Stimulated activated CD8-positive, alpha-beta memory T cell treated with anti-CD3 and anti-CD28 coated beads, Interleukin-12 subunit alpha, Interleukin-12 subunit beta, amount 100 ng/mL, for 1 hour (primary cell): ENCODE data around the gene BDKRB2.

Experiments used
- DNase-seq: peaks from one replicate; pipeline ENCODE4 v3.0.0-alpha.2; 2020; ENCODE audit warnings: low read depth

BDKRB2 gene

DNA sequence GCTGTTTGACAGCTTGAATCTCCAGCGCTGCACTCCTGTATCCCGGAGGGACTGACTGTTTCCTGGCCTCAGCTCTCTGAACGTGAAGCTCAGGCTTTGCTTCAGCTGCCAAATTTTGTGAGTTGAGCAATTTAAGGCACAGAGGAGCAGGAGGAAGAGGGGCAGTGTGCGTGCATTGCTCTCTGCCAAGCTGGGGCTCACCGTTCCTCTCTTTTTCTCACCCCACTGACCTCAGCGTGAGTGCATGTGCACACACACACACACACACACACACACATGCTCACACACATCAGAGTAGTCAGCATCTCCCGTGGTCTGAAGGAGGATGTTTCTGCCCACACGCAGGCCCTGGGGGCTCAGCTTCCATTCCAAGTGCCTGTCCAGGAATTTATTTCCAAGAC lies 27.8 kb upstream of the BDKRB2 start:
- no peak for DNase-seq

DNA sequence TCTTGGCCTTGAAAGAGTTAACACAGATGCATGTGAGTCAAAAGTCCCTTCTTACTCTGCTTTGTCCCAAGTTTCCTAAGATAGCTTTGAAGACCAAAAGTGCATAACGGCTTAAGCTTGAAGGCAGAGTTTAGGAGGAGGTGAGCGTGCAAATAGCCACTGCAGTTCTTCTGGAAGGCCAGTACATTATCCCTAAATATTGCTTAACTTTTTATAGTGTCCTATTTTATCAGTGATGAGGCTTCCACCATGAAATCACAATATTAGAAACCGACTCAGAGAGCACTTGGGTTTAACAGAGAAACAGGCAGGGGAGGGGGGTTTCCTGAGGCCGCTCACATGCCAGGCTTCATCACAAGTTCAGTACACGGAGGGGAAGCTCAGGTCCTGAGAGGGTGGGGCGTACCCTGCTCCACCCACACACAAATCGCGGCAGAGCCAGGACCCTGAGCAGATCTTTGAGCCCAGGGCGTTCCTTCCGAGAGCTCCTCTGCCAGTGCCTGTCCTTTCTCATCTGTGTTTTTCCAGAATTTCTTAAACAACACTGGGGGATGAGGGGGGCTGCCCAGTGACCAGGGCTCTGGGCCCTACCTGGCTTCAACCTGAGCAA lies 26.8 kb upstream of the BDKRB2 start:
- no peak for DNase-seq

DNA sequence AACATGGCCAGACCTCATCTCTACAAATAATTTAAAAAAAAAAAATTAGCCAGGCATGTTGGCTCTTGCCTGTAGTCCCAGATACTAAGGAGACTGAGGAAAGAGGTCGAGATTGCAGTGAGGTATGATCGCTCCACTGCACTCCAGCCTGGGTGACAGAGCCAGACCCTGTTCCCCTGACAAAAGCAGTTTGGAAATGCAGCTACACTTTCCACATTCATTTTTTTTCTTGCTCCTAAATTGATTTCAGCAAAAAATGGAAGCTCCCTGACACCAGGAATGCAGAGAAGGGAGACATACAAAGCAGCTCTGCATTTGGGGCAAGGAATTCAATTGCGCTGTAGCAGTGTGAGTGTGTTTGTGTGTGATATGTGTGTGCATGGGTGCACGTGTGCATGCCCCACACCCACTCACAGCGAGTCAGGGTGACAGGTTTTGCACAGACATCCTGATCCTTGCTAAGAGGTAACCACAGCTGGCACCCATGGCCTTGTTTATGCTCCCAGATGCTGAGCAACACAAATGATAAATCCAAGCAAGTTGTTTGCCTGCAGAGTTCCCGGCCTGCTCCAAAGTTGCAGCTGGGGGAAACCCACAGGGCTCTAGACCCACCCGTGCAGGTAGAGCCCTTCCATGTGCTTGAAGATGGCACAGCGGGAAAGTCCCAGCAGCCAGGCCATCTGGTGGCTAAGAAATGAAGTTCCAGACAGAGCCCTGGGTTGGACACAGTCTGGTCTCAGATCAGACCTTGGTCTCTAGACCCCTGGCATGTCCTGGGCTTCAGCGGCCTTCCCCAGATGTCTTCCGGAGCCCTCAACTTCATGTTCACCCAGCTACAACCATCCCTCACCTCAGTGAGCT lies 25.9 kb upstream of the BDKRB2 start:
- no peak for DNase-seq

DNA sequence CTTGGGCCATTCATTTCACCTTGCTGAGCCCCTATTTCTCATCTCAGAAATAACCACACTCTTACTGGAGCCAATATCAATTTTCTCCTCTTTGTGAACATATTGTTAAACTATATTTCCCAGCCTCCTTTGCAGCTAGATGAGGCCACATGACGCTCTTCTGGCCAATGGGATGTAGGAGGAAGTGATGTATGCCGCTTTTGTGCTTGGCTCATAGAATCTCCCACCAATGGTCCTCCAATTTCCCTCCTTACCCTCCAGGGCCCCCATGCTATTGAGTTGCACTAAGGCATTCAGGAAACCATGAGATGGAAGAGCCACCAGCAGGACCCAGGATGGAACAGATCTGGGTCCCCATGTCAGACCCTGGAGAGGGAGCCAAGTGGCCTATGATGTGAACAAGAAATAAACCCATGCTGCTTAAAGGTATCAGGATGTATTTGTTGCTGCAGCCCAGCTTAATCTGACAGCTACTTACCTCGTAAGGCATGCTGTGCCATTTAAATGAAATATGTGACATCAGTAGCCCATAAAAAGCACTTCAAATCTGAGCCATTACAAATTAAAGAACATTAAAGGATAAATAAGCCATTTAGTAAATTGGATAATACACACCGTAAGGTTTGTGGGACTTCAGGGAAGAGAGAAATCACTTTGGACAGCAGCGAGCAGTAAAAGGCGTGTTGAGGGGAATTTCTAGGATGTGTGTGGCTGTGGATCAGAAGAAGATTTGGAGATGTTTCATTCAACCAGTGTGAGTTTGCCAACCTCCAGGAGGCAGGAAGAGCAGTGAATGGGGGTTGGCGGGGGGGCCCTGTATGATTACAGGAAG lies 24.4 kb upstream of the BDKRB2 start:
- DNase-seq, result no peak

DNA sequence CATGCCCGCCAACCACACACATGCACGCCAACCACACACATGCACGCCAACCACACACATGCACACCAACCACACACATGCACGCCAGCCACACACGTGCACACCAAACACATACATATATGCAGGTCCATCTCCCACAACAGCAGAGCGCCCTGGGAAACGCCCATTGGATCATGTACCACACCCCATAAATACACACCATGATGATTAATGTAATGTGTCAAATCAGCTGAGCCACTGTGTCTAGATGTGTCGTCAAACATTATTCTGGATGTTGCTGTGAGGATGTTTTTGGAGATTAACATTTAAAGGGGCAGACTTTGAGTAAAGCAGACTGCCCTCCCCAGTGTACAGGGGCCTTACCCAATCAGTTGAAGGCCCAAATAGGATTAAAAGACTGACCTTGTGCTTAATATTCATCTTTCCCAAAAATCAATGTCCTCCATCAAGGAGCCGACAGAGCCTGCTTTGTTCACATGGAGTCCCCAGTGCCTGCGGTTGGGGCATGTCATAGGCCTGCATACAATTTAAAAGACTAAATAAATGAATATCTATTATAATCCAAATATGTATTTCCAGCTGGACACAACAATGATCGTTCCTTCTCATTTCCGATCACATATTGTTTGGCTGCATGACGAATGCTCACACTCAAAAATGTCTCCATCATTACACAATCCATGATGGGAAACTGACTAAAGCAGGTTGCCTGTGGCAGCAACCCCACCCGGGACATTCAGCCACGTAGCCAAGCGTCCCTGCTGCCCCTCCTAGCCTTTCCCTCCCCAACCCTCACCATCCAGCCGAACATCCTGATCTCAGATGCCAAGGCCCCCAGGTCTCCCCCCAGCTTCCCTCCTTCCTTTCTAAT lies 23.2 kb upstream of the BDKRB2 start:
- no peak for DNase-seq

DNA sequence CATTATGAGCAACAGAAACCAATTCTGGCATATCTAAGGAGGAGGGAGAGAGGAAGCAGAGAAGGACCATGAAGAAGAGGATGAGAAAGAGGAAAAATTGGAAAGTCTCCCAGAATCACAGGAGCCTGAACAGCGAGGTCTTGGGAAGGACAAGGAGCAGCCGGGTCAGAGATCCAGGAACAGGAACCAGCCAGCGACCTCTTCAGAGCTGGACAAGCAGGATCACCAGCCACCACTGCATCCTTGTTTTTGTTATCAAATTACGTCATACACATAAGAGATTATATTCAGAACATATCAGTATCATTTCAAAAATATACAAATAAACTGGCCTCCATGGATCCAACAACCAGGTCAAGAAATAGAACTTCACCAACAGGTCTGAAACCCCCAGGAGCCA lies 22.1 kb upstream of the BDKRB2 start:
- DNase-seq, result no peak

DNA sequence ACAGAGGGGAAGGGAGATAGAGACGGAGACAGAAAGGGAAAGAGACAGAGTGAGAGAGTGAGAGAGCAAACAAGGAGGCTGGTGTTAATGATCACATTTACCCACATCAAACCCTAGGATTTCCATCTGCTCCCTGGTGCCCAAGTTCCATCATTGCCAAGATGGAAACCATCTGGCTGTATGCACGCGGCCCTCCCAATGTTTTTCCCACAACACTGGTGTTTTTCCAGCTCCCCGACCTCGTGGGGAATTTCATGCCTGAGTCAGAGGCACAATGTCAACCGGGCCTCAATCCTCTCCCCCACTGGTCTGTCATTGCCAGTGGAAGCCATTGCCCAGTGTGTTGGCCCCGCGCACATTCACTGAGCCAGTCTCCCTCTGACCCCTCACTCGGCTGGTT lies 19.9 kb upstream of the BDKRB2 start:
- no peak for DNase-seq

DNA sequence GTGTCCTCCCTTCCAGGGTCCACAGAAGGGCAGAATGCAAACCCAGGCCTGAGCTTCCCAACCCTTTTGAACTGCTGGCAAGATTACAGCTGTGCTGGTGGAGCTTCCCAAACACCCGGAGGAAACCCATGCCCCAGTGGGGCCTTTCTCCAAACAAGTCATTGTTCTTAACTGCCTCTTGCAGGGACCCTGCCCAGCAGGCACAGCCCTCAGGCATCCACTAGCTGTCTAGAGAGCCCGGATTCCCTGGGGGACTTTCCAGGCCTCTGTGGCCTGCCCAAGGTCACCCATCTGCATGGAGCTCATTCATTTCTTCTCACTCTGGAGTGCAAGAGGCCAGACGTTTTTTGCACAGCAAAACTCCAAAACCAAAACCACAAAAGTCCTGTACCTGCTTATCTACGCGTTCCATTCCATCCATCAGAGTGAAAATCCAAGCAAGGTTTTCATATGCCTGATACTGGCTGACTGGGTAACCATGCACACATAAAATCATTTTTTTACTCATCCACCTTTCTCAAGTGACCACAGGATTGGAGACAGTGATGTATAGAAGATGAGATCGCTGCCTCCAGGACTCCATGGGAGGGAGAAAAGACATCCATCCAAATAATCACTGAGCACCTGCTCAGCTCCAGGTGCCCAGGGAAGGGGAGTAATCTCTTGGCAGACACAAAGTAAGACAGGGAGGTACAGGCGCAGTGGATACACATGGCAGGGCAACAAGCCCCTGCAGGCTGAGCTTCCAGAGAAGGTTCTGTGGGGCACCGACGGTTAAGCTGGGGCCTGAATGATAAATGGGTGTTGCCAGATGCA lies 17.2 kb upstream of the BDKRB2 start:
- no peak for DNase-seq

DNA sequence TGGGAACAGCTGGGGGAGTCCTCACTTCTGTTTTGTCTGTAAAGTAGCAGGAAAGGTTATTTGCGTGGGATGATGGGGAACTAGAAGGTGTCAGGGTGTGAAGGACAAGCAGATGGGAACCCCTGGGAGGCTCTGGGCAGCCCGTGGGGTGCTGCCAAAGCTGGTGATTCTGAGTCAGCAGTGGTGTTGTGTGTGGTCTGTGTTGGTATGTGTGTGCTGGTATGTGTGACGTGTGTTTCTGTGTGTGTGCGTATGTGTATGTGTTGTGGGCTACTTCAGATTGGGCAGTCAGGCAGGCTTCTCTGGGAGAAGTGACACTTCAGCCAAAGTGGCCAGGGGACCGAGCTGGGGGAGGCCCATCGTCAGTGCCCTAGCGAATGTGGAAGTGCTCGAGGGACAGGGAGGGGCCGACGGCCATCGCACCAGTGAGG lies 15.3 kb upstream of the BDKRB2 start:
- no peak for DNase-seq

DNA sequence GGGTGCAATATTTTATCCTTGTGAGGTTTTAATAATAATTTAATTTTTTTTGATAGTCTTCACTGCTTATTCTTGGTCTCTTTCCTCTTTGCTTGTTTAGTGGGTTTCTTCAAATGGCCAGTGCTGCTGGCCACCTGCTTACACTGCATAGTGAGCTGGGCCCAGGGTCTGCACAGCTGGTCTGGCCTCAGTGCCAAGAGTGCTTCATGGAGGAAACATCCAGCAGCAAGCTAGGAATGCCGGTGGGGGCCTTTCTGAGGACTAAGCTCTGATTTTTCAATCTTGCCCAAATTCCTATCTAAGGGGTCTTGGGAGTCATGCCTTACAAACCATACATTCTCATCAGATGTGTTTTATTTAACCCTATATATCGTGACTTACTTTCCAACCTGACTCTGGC lies 13.3 kb upstream of the BDKRB2 start:
- no peak for DNase-seq

DNA sequence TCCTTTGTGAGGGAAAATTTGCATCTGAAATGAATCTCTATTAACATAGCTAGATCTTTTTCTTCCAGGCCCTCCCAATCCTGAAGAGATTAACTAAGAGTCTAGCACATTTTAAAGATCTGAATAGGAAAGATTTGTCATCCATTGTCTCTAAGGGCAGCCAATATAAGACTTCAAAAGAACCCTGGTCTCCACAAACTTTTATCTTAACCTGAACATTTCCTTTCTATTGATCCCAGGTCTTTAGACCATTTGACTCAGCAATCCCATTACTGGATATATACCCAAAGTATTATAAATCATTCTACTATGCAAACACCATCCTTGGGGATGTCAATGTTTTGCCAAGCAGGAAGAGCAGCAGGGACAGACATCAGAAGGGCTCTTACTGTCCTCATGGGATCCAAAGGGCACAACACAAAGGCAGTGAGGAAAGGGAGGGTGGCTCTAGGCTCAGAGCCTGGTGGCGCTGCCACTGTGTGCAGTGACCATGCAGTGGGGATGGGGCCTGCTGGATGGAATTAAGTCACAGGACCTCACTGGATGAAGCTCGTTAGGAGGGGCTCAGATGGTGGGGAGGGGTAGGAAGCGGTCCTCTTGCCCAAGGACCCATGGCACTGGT lies 12.7 kb upstream of the BDKRB2 start:
- no peak for DNase-seq

DNA sequence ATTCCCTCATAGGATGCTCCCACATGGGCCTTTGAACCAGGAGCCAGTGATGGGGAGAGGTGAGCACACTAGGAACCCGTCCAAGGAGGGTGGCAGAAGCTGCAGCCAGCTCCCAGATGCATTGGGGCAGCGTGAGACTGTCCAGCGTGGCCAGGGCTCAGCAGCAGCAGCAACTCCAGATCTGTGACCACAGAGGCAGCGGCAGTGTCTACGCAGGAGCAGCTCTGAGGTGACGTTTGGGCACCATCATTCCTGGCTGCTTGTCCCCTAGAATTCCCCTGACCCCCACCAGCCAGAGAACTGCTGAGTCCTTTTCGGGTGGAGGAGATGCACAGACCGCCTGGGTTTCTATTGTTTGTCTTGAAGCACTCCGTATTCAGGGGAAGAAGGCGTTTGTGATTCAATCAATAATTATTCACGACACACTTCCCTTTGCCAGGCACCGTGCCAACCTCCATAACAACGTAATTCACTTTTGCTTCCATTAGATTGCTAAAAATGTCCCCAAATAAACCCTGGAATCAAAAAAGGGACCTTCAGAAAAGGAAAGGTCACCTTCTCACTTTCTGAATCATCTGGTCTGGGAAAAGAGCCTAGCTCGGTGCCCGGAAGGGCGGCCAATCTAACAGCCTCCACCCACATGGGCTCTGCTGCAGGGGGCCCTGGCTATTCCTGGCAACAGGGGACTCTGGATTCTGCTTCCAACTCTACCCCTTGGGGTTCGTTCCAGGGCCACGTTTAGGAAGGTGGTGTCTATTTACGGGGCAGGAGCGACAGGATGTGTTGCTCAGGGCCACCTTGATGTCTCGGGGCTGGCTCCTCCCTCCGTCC lies 11.4 kb upstream of the BDKRB2 start:
- DNase-seq, result no peak

DNA sequence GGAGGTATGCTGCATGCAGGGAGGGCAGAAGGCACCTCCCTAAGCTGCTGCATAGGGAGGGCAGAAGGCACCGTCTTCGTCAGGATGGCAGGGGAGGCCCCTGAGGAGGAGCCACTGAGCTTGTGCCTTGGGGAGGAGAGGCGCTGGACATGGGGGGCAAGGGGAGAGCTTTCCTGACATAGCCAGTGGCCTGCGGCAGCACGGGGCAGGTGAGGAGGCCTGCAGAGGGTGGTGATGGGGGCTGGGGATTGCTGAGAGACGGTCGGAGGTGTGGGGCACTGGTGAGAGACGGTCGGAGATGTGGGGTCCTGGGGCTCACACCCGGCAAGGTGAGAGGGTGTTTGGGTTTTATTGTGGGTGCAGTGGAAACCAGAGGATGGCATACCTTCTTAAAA lies 10.4 kb upstream of the BDKRB2 start:
- DNase-seq, result no peak

DNA sequence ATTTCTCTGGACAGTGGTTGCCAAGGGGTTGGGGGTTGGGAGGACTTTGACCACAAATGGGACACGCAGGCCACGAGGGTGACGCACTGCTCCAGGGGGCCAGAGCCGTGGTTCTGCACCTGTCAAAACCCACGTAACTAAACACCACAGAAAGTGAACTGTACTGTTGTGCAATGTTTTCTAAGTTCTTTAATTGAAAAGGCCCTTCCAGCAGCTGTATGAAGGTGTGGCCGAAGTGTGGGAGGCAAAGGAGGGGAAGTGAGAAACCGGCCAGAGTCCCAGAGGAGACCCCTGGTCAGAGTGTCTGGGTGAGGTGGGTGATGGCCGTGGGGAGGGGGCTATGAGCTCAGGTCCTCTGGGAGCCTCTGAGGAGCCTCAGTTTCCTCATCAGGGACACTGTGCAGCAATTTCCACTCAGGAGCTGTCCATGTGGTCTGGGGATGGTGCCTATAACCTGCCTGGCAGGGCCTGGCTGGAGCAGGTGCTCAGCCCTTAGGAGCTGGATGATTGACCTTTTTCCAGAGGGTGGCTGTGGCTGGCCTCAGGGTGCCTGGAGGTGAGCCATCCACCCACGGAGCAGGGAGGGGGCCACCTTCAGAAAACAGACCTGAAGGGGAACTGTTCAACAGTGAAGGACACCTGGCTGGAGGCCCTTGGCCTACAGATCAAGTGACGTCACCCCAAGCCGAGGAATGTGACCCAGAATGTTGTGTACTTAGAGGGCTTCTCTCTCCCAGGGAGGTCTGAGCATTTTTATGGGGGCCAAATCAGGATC lies 9.8 kb upstream of the BDKRB2 start:
- no peak for DNase-seq

DNA sequence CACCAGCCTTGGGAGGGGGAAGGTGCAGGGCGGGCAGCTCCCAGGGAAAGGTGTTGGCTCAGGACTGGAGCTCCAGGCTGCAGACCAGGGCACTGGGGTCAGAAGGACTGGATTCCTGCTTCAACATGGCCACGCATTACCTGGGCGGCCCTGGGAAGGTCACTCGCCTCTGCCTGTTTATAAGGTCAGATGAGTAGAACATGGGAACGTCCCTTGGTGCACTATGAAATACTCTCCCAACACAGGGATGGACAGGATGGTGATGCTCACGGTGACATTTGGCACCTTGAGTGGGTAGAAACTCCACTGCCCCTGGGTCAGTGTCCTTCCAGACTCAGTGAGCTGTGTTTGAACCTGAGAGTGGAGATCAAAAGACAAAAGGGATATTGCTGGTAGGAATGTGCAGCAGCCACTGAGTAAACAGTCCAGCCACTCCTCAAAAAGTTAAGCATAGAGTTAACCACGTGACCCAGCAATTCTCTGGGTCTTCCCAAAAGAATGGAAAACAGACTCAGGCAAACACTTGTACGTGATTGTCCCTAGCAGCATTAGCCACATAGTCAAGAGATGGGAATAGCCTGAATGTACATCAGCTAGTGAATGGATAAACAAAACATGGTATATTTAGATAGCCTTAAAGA lies 9.1 kb upstream of the BDKRB2 start:
- no peak for DNase-seq

DNA sequence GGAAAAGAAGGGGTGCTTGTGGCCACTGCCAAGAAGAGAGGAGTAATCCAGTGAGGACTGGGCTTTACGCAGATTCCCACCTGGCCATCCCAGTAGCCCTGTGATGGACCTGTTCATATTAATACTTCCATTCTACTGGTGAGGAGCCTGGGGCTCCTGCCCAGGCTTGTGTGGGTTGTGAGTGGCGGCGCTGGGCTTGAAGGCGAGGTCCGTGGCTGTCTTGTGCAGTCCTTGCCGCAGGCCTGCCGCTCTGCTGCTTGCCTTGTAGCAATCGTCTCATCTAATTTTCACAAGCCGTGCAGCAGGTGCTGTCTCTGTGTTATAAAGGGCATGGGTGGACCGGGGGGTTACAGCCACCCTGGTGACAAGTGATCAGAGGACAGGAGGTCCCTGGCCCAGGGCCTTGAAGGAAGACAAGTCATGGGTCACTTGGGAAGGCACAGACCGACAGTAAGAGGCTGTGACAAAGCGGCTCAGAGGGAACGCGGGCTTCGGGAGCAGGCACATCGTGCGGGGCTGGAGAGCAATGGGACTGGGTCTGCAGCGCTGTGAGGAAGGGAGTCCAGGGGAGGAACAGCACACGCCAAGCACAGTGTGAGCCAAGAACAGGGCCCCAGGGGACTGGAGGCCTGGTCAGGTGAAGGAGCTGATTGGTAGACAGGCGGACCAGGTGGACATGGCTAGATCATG lies 7.3 kb upstream of the BDKRB2 start:
- no peak for DNase-seq

DNA sequence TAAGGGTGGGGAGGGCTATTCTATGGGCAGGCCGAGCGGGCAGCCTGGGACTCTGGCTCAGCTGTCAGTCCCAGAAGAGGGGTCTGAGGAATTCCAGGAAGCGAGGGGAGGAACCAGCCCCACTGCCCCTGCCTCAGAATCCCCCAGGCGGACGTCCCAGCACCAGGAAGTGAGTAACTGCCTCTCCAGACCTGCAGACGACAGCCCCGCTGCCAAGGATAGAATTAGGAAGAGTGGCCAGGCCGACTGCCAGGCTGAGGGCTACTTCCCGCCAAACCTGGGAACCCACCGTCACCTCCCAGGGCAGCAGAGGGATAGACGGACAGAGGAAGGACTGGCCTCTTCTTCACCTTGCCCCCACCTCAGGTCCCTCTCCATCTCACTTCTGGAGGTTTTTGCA lies 6.7 kb upstream of the BDKRB2 start:
- no peak for DNase-seq
